GM12892 (cell line): ENCODE measurements around the gene OCRL. TPM values are rescaled to one million over a fixed set of nuclear protein-coding genes. Genes with fewer than 3 reads are reported as not detected.

Experiments
- DNase-seq: peaks from one replicate; pipeline ENCODE4 v3.0.0; 2011; ENCODE audit not compliant: insufficient read length
- FAIRE-seq: peaks from 2 replicates; lab custom pipeline; 2011; peaks lifted over from hg19 to GRCh38; lab: Jason Lieb, UNC
- POLR2A ChIP-seq: IDR thresholded peaks from 2 replicates; pipeline ENCODE4 v1.6.1; 2011; ENCODE audit warnings: low read depth, low read length, control low read depth
- POLR2AphosphoS5 ChIP-seq: IDR thresholded peaks from 2 replicates; pipeline ENCODE4 v1.6.1; 2011; ENCODE audit warnings: low read depth, low read length, control low read depth
- TAF1 ChIP-seq: IDR thresholded peaks from 2 replicates; pipeline ENCODE4 v1.6.1; 2011; ENCODE audit warnings: low read depth, mild to moderate bottlenecking, control low read depth, low read length, borderline replicate concordance
- polyA plus RNA-seq: library from polyadenylated mRNA; unstranded; fragments of >200 nt; gene quantifications from one replicate; pipeline ENCODE4 v1.2.1, GENCODE V29; 2012; ENCODE audit warnings: missing spikeins, inconsistent platforms; ENCODE audit not compliant: missing spikeins

OCRL gene
- 2.6 TPM for polyA plus RNA-seq

- FAIRE-seq = peak; percentile 88
- TF ChIP-seq TAF1 (no peak), POLR2A (no peak), POLR2AphosphoS5 (no peak)
- peak; percentile 50 for DNase-seq
These were observed at the start of gene OCRL for GRCh38 chrX:129540068-129540653. Gene OCRL (plus strand): TSS chrX:129540259. CDS start chrX:129540440, 181 bp downstream.

- DNase-seq (no peak), FAIRE-seq (no peak)
- TF ChIP-seq POLR2AphosphoS5 (no peak), TAF1 (no peak), POLR2A (no peak)
These were observed 49.7 kb upstream of the OCRL start for GRCh38 chrX:129490330-129490729.

- no peak for FAIRE-seq
- no peak for DNase-seq
- no peak for TF ChIP-seq POLR2A
- no peak for TF ChIP-seq TAF1
- TF ChIP-seq POLR2AphosphoS5 = no peak
These were observed 46.4 kb upstream of the OCRL start for GRCh38 chrX:129493643-129494042.

- FAIRE-seq = no peak
- no peak for DNase-seq
- no peak for TF ChIP-seq TAF1
- no peak for TF ChIP-seq POLR2A
- TF ChIP-seq POLR2AphosphoS5 = no peak
These were observed 45.2 kb upstream of the OCRL start for GRCh38 chrX:129494887-129495286.

GRCh38 chrX:129495900-129496299 is 44.2 kb upstream of the OCRL start:
- DNase-seq (no peak), FAIRE-seq (no peak)
- TF ChIP-seq POLR2AphosphoS5 (no peak), POLR2A (no peak), TAF1 (no peak)

GRCh38 chrX:129496625-129497024 is 43.4 kb upstream of the OCRL start:
- FAIRE-seq (no peak), DNase-seq (no peak)
- no peak for TF ChIP-seq POLR2AphosphoS5
- TF ChIP-seq POLR2A = no peak
- no peak for TF ChIP-seq TAF1

GRCh38 chrX:129497146-129497843 is 42.8 kb upstream of the OCRL start:
- DNase-seq (no peak), FAIRE-seq (no peak)
- no peak for TF ChIP-seq POLR2AphosphoS5
- no peak for TF ChIP-seq POLR2A
- no peak for TF ChIP-seq TAF1

- TF ChIP-seq POLR2AphosphoS5 (no peak), POLR2A (no peak), TAF1 (no peak)
- FAIRE-seq (no peak), DNase-seq (no peak)
These were observed 29.7 kb upstream of the OCRL start for GRCh38 chrX:129510331-129510730.

GRCh38 chrX:129511689-129512088 is 28.4 kb upstream of the OCRL start:
- FAIRE-seq = no peak
- TF ChIP-seq TAF1 (no peak), POLR2AphosphoS5 (no peak), POLR2A (no peak)
- no peak for DNase-seq

GRCh38 chrX:129512409-129512808 is 27.6 kb upstream of the OCRL start:
- FAIRE-seq (no peak), DNase-seq (no peak)
- no peak for TF ChIP-seq TAF1
- no peak for TF ChIP-seq POLR2AphosphoS5
- no peak for TF ChIP-seq POLR2A

GRCh38 chrX:129516402-129516801 is 23.7 kb upstream of the OCRL start:
- FAIRE-seq (no peak), DNase-seq (no peak)
- TF ChIP-seq TAF1 (no peak), POLR2A (no peak), POLR2AphosphoS5 (no peak)

GRCh38 chrX:129520151-129520550 is 19.9 kb upstream of the OCRL start:
- FAIRE-seq = no peak
- TF ChIP-seq TAF1 (no peak), POLR2AphosphoS5 (no peak), POLR2A (no peak)

More at GRCh38 chrX:129520151-129520550, 19.9 kb upstream of the OCRL start:
- DNase-seq = no peak
